Panc1 (cell line): ENCODE results near the gene PHKG2. TPM values are rescaled to one million over a fixed set of nuclear protein-coding genes. Genes with fewer than 3 reads are reported as not detected.

Source experiments
- ATAC-seq: fragments of 200-7000 bp; cut with Tn5 transposase; 2 replicates; pipeline ENCODE4 v1.9.1; 2020; ENCODE audit warnings: mild to moderate bottlenecking, moderate library complexity
- BruUV-seq: library from RNA; stranded (reverse); fragments of 400-500 nt; replicated peaks from 2 replicates; lab custom pipeline; 2021; lab: Mats Ljungman, UMichigan
- CTCF ChIA-PET: fragments of 300-600 bp; sonication (Branson Sonifier 250); formaldehyde crosslinking; loops from one replicate; lab custom pipeline; 2022; ENCODE audit warnings: antibody characterized with exemption; lab: Charles Lee
- POLR2A ChIA-PET: fragments of 300-600 bp; sonication (Branson Sonifier 250); formaldehyde crosslinking; loops from one replicate; lab custom pipeline; 2022; ENCODE audit warnings: antibody characterized with exemption; lab: Charles Lee
- DNase-seq: peaks from one replicate; pipeline ENCODE4 v3.0.0-alpha.2; 2010; ENCODE audit warnings: low read depth, low spot score
- H3K27ac ChIP-seq: 2 replicates; pipeline ENCODE4 v1.5.1; 2011; ENCODE audit warnings: mild to moderate bottlenecking, low read length, inconsistent platforms
- H3K27me3 ChIP-seq: fragments of 200-500 bp; sonication (Bioruptor generic); 2 replicates; pipeline ENCODE4 v1.6.0; 2014; ENCODE audit warnings: low read length, inconsistent platforms; ENCODE audit not compliant: control insufficient read depth, insufficient read depth
- H3K36me3 ChIP-seq: fragments of 200-500 bp; sonication (Bioruptor generic); 2 replicates; pipeline ENCODE4 v1.5.1; 2014; ENCODE audit warnings: inconsistent platforms, mild to moderate bottlenecking, low read length, moderate library complexity; ENCODE audit not compliant: control insufficient read depth, insufficient read depth
- H3K4me1 ChIP-seq: 2 replicates; pipeline ENCODE4 v1.5.1; 2011; ENCODE audit warnings: inconsistent platforms, mild to moderate bottlenecking, low read length, moderate library complexity; ENCODE audit not compliant: control insufficient read depth, insufficient read depth
- H3K4me3 ChIP-seq, 2 experiments: 2 replicates each; pipeline ENCODE4 v1.5.1; 2011 to 2012; ENCODE audit warnings: low read depth in 2 of 2, low read length in 2 of 2, mild to moderate bottlenecking in 2 of 2, inconsistent platforms in 1 of 2, moderate library complexity in 1 of 2
- H3K9me3 ChIP-seq: fragments of 200-500 bp; sonication (Bioruptor generic); 2 replicates; pipeline ENCODE4 v1.5.1; 2014; ENCODE audit warnings: low read depth, mild to moderate bottlenecking, inconsistent platforms, low read length, moderate library complexity; ENCODE audit not compliant: control insufficient read depth, insufficient read depth
- POLR2AphosphoS5 ChIP-seq: IDR thresholded peaks from 2 replicates; pipeline ENCODE4 v1.6.1; 2012; ENCODE audit warnings: mild to moderate bottlenecking, low read depth, low read length, moderate library complexity
- SIN3A ChIP-seq: IDR thresholded peaks from 2 replicates; pipeline ENCODE4 v1.6.1; 2012; ENCODE audit warnings: low read depth, mild to moderate bottlenecking, low read length, moderate library complexity, borderline replicate concordance; ENCODE audit not compliant: insufficient read depth
- TCF7L2 ChIP-seq: IDR thresholded peaks from 2 replicates; pipeline ENCODE4 v1.6.1; 2011; ENCODE audit warnings: mild to moderate bottlenecking, low read depth, low read length, inconsistent platforms
- in situ Hi-C: cut with HindIII; loops from 2 replicates; pipeline ENCODE4 v1.10.0; 2016; ENCODE audit warnings: low sequenced_read_pairs, low pct_unique_long_range_greater_than_20kb
- intact Hi-C: fragments of 100-400 bp; cut with micrococcal nuclease; formaldehyde crosslinking; loops from one replicate; pipeline ENCODE4 v1.10.0; 2022; ENCODE audit not compliant: unreplicated experiment
- total RNA-seq: library from RNA; stranded (reverse); gene quantifications from one replicate; pipeline ENCODE4 v1.2.1, GENCODE V29; 2021; ENCODE audit not compliant: unreplicated experiment
- TF ChIP-seq, protein P1 (sequence below): fragments of 450-650 bp; IDR thresholded peaks from 2 replicates; pipeline ENCODE4 v1.5.1; 2017; ENCODE audit warnings: mild to moderate bottlenecking
- TF ChIP-seq, protein P2 (sequence below), 2 experiments: IDR thresholded peaks; 2 replicates each; pipeline ENCODE4 v1.6.1; 2011 to 2012; ENCODE audit warnings: low read depth in 2 of 2, control low read depth in 1 of 2, low read length in 1 of 2, mild to moderate bottlenecking in 1 of 2, moderate library complexity in 1 of 2; ENCODE audit not compliant: insufficient read depth in 1 of 2

PHKG2 gene
- total RNA-seq, 1 experiment from 2014 or later: 43.1 TPM

DNA sequence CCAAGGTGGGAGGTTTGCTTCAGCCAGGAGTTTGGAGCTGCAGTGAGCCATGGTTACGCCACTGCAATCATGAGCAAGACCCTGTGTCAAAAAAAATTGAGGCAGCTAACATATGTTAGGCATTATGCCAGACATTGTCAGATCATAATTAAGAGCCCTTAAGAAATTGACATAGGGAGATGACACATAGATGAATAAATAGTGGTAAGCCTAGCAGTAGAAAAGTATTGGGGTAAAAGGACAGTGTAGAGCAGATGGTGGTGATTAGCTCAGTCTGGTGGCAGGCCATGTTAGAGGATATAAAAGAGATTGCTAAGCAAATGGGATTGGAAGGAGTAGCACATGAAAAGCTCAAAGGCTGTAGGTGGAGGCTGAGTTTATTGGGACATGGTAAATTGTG is 26.6 kb upstream of the PHKG2 start:
- Histone ChIP-seq H3K27me3 (no peaks in the 10 kb centered on the region), H3K9me3 (no peaks in the 10 kb centered on the region), H3K27ac (no peak overlapping the region), H3K36me3 (peaks cover 32% of the 10 kb centered on the region), H3K4me3 (no peak overlapping the region), H3K4me1 (no peaks in the 10 kb centered on the region)
- BruUV-seq: no TSS peak
- intact Hi-C loops (no loop called here), in situ Hi-C loops (no loop called here)
- ATAC-seq (peak; percentile 34; the same call in 1 of the 2 replicates), DNase-seq (no peak)
- CTCF ChIA-PET: no interaction called here
- TF ChIP-seq, protein P1, sequence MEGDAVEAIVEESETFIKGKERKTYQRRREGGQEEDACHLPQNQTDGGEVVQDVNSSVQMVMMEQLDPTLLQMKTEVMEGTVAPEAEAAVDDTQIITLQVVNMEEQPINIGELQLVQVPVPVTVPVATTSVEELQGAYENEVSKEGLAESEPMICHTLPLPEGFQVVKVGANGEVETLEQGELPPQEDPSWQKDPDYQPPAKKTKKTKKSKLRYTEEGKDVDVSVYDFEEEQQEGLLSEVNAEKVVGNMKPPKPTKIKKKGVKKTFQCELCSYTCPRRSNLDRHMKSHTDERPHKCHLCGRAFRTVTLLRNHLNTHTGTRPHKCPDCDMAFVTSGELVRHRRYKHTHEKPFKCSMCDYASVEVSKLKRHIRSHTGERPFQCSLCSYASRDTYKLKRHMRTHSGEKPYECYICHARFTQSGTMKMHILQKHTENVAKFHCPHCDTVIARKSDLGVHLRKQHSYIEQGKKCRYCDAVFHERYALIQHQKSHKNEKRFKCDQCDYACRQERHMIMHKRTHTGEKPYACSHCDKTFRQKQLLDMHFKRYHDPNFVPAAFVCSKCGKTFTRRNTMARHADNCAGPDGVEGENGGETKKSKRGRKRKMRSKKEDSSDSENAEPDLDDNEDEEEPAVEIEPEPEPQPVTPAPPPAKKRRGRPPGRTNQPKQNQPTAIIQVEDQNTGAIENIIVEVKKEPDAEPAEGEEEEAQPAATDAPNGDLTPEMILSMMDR: no peak
- TF ChIP-seq TCF7L2: no peak
- TF ChIP-seq, protein P2, sequence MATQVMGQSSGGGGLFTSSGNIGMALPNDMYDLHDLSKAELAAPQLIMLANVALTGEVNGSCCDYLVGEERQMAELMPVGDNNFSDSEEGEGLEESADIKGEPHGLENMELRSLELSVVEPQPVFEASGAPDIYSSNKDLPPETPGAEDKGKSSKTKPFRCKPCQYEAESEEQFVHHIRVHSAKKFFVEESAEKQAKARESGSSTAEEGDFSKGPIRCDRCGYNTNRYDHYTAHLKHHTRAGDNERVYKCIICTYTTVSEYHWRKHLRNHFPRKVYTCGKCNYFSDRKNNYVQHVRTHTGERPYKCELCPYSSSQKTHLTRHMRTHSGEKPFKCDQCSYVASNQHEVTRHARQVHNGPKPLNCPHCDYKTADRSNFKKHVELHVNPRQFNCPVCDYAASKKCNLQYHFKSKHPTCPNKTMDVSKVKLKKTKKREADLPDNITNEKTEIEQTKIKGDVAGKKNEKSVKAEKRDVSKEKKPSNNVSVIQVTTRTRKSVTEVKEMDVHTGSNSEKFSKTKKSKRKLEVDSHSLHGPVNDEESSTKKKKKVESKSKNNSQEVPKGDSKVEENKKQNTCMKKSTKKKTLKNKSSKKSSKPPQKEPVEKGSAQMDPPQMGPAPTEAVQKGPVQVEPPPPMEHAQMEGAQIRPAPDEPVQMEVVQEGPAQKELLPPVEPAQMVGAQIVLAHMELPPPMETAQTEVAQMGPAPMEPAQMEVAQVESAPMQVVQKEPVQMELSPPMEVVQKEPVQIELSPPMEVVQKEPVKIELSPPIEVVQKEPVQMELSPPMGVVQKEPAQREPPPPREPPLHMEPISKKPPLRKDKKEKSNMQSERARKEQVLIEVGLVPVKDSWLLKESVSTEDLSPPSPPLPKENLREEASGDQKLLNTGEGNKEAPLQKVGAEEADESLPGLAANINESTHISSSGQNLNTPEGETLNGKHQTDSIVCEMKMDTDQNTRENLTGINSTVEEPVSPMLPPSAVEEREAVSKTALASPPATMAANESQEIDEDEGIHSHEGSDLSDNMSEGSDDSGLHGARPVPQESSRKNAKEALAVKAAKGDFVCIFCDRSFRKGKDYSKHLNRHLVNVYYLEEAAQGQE (IDR thresholded peaks at IDR 0.05; ENCODE audit: insufficient read depth in 1 of 2, low read depth in 2 of 2, low read length in 1 of 2): no peak
- TF ChIP-seq POLR2AphosphoS5: no peak
- no peak for TF ChIP-seq SIN3A
- POLR2A ChIA-PET: interaction anchor here (0.5 kb wide), 1 partner anchor 197 kb away, joined by 13 read pairs; no protein-coding TSS in a partner anchor

DNA sequence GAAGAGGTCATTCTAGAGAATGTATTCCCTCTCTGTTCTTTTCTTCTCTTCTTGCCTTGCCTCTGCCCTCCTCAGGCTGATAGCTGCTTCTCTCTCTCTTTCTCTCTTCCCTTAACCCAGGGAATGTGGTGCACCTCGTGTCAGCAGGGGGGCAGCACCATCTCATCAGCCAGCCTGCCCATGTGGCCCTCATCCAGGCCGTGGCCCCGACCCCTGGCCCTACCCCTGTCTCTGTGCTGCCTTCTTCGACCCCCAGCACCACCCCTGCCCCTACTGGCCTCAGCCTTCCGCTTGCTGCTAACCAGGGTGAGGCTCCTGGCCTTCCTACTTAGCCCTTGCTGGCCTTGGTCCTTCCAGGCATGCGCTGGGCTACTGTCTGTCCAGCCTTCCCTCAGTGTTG is 25.8 kb upstream of the PHKG2 start:
- POLR2A ChIA-PET: interaction anchor here (0.5 kb wide), 1 partner anchor 197 kb away, joined by 13 read pairs; no protein-coding TSS in a partner anchor
- in situ Hi-C loops: no loop called here
- Histone ChIP-seq H3K27me3 (no peaks in the 10 kb centered on the region), H3K9me3 (no peaks in the 10 kb centered on the region), H3K27ac (no peak overlapping the region), H3K4me1 (no peaks in the 10 kb centered on the region), H3K4me3 (no peak overlapping the region), H3K36me3 (peaks cover 30% of the 10 kb centered on the region)
- TF ChIP-seq TCF7L2 (no peak), POLR2AphosphoS5 (no peak), SIN3A (no peak)
- TF ChIP-seq, protein P2 (IDR thresholded peaks at IDR 0.05; ENCODE audit: insufficient read depth in 1 of 2, low read depth in 2 of 2, low read length in 1 of 2): no peak
- TF ChIP-seq, protein P1: no peak
- BruUV-seq: no TSS peak
- CTCF ChIA-PET: no interaction called here
- intact Hi-C loops: no loop called here
- ATAC-seq (no peak), DNase-seq (no peak)
